ENCODE measurements around the gene CFAP46.

DNA sequence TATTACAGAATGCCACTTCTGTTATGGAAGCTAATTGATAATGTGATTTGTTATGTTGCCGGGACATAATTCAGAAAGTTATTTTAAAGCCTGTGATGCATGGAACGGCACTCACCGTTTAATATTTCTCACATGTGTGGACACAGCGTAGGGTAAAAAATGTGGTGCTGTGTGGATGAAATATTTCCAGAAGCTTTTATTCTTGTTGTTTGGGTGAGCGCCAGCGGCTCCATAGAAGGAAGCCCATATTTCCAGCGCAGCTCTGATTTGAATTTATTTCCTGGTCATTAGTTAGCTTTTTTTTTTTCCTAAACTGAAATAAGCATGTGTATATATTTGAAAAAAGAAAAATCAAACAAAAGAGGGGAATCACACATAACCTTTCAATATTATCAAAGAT is 136.3 kb downstream of the CFAP46 start:
- no peak for TF ChIP-seq EZH2 (IDR thresholded peaks at IDR 0.05)
- TF ChIP-seq CTCF (IDR thresholded peaks at IDR 0.05), result no peak
- no peak for TF ChIP-seq EZH2phosphoT487 (IDR thresholded peaks at IDR 0.05)
